Heart left ventricle (tissue), 16 donors: ENCODE results near the gene HCN4. TPM values are rescaled to one million over a fixed set of nuclear protein-coding genes. Genes with fewer than 3 reads are reported as not detected.
A peak's percentile ranks its signal among the peaks of the same experiment; 100 is the strongest.

Experiments
- ATAC-seq, 4 donors: fragments of 200-7000 bp; cut with Tn5 transposase; one replicate each; pipeline ENCODE4 v1.9.1; 2020 to 2022; ENCODE audit warnings: moderate library complexity in 4 of 4, mild to moderate bottlenecking in 3 of 4, moderate number of reproducible peaks in 1 of 4
- DNase-seq, 5 donors: peaks; one replicate each; pipeline ENCODE4 v3.0.0-alpha.2; 2020
- H3K27ac ChIP-seq, 12 donors: fragments of 200-600 bp; sonication (generic) in 4 of 12; one replicate each; pipeline versions ENCODE4 v1.5.0 to v1.8.0; 2016 to 2022; ENCODE audit warnings: mild to moderate bottlenecking in 2 of 12
- H3K27me3 ChIP-seq, 9 donors: fragments of 200-600 bp; sonication (generic) in 2 of 9; one replicate each; pipeline versions ENCODE4 v1.5.1 to v1.8.0; 2016 to 2022; ENCODE audit warnings: mild to moderate bottlenecking in 3 of 9
- H3K36me3 ChIP-seq, 9 donors: fragments of 200-600 bp; sonication (generic) in 2 of 9; one replicate each; pipeline versions ENCODE4 v1.5.0 to v1.8.0; 2018 to 2022; ENCODE audit warnings: mild to moderate bottlenecking in 2 of 9
- H3K4me1 ChIP-seq, 12 donors: fragments of 200-600 bp; sonication (generic) in 4 of 12; one replicate each; pipeline versions ENCODE4 v1.5.0 to v1.8.0; 2016 to 2022; ENCODE audit warnings: mild to moderate bottlenecking in 3 of 12
- H3K4me3 ChIP-seq, 12 donors: fragments of 200-600 bp; sonication (generic) in 4 of 12; one replicate each; pipeline versions ENCODE4 v1.5.0 to v1.8.0; 2017 to 2022; ENCODE audit warnings: mild to moderate bottlenecking in 9 of 12, moderate library complexity in 4 of 12
- H3K9me3 ChIP-seq, 12 donors: fragments of 200-600 bp; sonication (generic) in 4 of 12; one replicate each; pipeline versions ENCODE4 v1.5.0 to v1.8.0; 2016 to 2022; ENCODE audit warnings: mild to moderate bottlenecking in 1 of 12
- POLR2A ChIP-seq, 2 donors: fragments of 450-650 bp; IDR thresholded peaks; one replicate each; pipeline ENCODE4 v1.6.1; 2017; ENCODE audit warnings: antibody characterized with exemption in 2 of 2, mild to moderate bottlenecking in 2 of 2, moderate library complexity in 2 of 2
- WGBS, 4 donors: extraction: QIAGEN DNeasy Blood & Tissue Kit in 2 of 4; methylation state at CpG; one replicate each; pipeline versions ENCODE4 v1.1.5 to v1.1.7; 2013 to 2018; 5-methylcytosine and 5-hydroxymethylcytosine counted together
- intact Hi-C, 10 donors: fragments of 100-400 bp; cut with DNase I; formaldehyde crosslinking; loops; one replicate each; pipeline versions ENCODE4 v1.11.1 to v1.14.2; 2022
- polyA plus RNA-seq, 2 donors: library from polyadenylated mRNA; stranded (reverse); fragments of 200-250 nt; gene quantifications; one replicate each; pipeline ENCODE4 v1.2.3, GENCODE V29; 2013
- total RNA-seq, 9 donors: library from RNA; depleted of rRNA in 2 of 9; stranded (reverse); fragments of >200 nt in 2 of 9; fragmentation: NEBNext Ultra II Directional in 3 of 9; extraction: Animal tissue kit (Norgen Biotek cat#: 25700) in 3 of 9; gene quantifications; one replicate each; pipeline versions ENCODE4 v1.1.0 to v1.2.4, GENCODE V29; 2016 to 2023
- TF ChIP-seq, protein P1 (sequence below), 12 donors: fragments of 200-600 bp; sonication (generic) in 4 of 12; IDR thresholded peaks; one replicate each; pipeline versions ENCODE4 v1.5.0 to v1.8.0; 2018 to 2022; ENCODE audit warnings: antibody characterized with exemption in 12 of 12, mild to moderate bottlenecking in 5 of 12
- donor health status: ischemic (EF 13 %, LVEDD 7.1; RV severe dilation, severe dysfunction).
- donor health status: healthy with polysubstance abuse.
- donor health status: DM: no; HTN: yes; CAD: no.
- donor health status: DM: no; HTN: no; CAD: no.
- donor health status: ischemic (EF 25% LVEDD 6.9; RV normal size, moderate dysfunction).
- donor health status: ischemic (EF 25% LVEDD 5.7; RV mildly dilated, moderate dysfunction).
- donor health status: healthy.
- donor health status: DM: yes; HTN: yes; CAD: no.
- donor health status: ischemic (EF 35%, LVEDD 5.7; RV mildly dilated, moderate dysfunction).
- donor health status: nonischemic (EF 11% LVEDD 7.7; RV severe dilation, severe dysfunction).
- donor health status: DM: yes; HTN: yes; CAD: no.
- donor health status: PGD.
- donor health status: ischemic (EF 29% LVEDD 5.4; RV normal size, mild dysfunction).
- donor health status: nonischemic (EF 23%, LVEDD 6.1; RV moderate dilation, normal function).

Gene HCN4
- total and polyA plus RNA-seq, 11 donors: 5.1 to 23.0 (median 8.4) TPM

DNA sequence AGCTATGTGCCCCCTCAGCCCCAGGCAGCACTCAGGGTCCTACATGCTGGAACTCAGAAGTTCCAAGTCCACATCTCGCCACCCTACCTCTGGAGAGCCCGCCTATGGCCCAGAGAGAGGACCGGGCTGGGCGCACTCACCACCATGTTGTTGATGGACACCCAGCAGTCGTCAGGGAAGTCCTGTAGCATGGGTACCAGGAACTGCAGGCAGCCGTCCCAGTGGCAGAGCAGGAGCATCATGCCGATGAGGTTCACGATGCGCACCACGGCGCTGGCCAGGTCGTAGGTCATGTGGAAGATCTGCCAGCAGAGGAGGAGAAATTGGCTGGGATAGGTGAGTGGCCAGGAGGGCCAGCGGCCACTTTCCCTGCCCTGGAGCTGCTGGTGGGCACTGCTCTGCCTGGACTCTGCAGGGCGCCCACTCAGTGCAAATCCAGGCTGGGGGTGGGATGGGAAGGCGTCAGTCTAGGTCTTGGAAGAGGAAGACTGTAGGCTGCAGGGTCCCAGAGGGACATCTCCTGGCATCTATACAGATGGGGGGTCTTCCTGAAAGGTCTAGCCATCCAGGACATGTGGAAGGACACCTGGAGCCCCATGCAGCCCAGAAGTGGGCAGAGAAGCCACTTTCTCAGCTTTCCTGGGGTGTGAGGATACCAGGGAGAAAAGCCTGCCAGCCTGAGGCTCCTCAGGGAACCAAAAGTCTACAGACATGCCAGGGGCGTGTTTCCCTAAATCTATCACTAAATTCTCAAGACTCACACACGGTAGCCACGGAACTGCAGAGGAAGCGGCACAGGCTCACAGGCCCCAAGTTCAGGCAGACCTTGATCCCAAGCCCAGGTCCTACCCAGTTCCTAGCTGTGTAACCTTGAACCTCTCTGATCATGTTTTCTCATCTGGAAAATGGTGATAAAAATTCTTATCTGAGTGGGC is 36.5 kb downstream of the HCN4 start:
- Histone ChIP-seq H3K4me3 (no peak overlapping the region), H3K4me1 (peaks cover 0 to 26% (median 6%) of the 10 kb centered on the region in 12 donors), H3K36me3 (peaks cover 0 to 6% (median 0%) of the 10 kb centered on the region in 9 donors), H3K27me3 (no peaks in the 10 kb centered on the region), H3K27ac (no peak overlapping the region), H3K9me3 (no peaks in the 10 kb centered on the region)
- ATAC-seq (no peak), DNase-seq (peak in 2 of 5 donors; percentile 10 to 36)
- intact Hi-C loops: no loop called here
- TF ChIP-seq POLR2A (IDR thresholded peaks at IDR 0.05): no peak
- TF ChIP-seq, protein P1, sequence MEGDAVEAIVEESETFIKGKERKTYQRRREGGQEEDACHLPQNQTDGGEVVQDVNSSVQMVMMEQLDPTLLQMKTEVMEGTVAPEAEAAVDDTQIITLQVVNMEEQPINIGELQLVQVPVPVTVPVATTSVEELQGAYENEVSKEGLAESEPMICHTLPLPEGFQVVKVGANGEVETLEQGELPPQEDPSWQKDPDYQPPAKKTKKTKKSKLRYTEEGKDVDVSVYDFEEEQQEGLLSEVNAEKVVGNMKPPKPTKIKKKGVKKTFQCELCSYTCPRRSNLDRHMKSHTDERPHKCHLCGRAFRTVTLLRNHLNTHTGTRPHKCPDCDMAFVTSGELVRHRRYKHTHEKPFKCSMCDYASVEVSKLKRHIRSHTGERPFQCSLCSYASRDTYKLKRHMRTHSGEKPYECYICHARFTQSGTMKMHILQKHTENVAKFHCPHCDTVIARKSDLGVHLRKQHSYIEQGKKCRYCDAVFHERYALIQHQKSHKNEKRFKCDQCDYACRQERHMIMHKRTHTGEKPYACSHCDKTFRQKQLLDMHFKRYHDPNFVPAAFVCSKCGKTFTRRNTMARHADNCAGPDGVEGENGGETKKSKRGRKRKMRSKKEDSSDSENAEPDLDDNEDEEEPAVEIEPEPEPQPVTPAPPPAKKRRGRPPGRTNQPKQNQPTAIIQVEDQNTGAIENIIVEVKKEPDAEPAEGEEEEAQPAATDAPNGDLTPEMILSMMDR (IDR thresholded peaks at IDR 0.05): no peak
- WGBS, 4 donors: 90 to 93% (median 92%) methylated on average over 15 to 19 of the region's 19 CpGs

DNA sequence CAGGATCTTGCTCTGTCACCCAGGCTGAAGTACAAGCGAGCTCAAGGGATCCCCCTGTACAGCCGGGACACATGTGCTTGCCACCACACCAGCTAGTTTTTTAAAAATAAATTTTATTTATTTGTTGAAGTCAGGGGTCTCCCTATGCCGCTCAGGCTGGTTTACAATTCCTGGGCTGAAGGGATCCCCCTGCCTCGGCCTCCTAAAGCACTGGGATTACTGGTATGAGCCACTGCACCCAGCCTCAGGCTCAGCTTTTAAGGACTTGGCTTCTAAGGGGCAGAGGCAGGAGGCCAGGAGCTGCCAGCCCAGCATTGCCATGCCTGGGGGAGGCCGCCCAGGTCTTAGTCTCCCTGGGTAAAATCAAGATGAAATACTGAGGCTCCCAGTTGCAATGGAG is 37.3 kb downstream of the HCN4 start:
- Histone ChIP-seq H3K27me3 (peaks cover 0 to 2% (median 0%) of the 10 kb centered on the region in 9 donors), H3K9me3 (no peaks in the 10 kb centered on the region), H3K27ac (no peak overlapping the region), H3K4me3 (no peak overlapping the region), H3K4me1 (peaks cover 0 to 26% (median 6%) of the 10 kb centered on the region in 12 donors), H3K36me3 (peaks cover 0 to 6% (median 0%) of the 10 kb centered on the region in 9 donors)
- ATAC-seq: no peak
- TF ChIP-seq, protein P1 (IDR thresholded peaks at IDR 0.05): no peak
- no peak for TF ChIP-seq POLR2A (IDR thresholded peaks at IDR 0.05)
- DNase-seq: peak in 2 of 5 donors; percentile 5 to 37
- intact Hi-C loops: no loop called here
- 94 to 95% (median 94%) methylated on average over 5 of the region's 5 CpGs for WGBS, 4 donors

DNA sequence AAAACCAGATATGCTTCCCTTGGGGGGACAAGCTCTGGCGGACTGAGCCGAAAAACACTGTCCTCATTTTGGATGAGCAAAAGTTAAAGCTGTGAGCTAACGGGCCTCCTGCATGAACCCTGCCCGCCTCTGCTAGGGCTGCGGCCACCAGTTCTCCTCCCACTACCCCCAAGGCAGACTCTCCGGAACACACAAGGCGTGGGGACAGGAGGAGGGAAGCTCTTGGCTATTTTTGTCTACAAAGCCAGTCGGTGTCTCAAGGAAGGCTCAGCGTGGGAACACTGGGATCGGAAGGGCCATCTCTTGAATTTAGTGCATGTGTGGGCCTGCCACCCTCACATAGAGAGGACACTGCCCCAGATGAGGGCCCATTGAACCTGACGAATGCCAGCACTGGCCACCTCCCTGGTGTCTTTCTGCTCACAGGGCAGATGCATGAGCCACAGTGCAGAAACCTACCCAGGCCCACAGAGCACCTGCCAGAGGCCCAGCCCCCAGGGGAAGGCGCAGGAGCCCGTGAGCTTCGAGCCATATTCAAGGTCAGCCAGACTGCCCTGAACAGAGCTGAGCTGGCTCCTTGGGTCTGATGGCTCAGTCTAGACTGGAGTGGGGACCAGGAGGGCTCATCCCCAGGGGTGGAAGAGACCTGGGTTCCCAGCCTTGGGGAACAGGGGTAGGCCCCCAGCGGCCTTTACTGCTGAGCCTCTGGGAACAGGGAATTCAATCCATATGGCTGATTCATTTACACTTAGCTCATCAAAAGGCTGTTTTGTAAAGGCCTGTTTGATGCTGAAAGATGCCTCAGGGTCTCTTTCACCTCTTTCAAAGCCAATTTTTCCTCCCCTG is 38.3 kb downstream of the HCN4 start:
- peaks cover 0 to 6% (median 0%) of the 10 kb centered on the region in 9 donors for H3K36me3 ChIP-seq
- WGBS, 4 donors: 55 to 68% (median 59%) methylated on average over 14 to 15 of the region's 15 CpGs
- ATAC-seq (peak in 1 of 4 donors; percentile 24), DNase-seq (peak in 1 of 5 donors; percentile 60)
- intact Hi-C loops: no loop called here
- H3K9me3 ChIP-seq: no peaks in the 10 kb centered on the region
- peaks cover 0 to 27% (median 6%) of the 10 kb centered on the region in 12 donors for H3K4me1 ChIP-seq
- no peak overlapping the region for H3K27ac ChIP-seq
- peaks cover 0 to 6% (median 0%) of the 10 kb centered on the region in 9 donors for H3K27me3 ChIP-seq
- no peak for TF ChIP-seq POLR2A (IDR thresholded peaks at IDR 0.05)
- TF ChIP-seq, protein P1 (IDR thresholded peaks at IDR 0.05): no peak
- no peak overlapping the region for H3K4me3 ChIP-seq
